ENCODE data around the gene CCDC190.

GRCh38 chr1:162901243-162901642 lies 40.3 kb upstream of the CCDC190 start:
- no peak for TF ChIP-seq CTCF (IDR thresholded peaks at IDR 0.05)
- no peak for TF ChIP-seq POLR2AphosphoS5 (IDR thresholded peaks at IDR 0.05)
- no peak for TF ChIP-seq EP300 (IDR thresholded peaks at IDR 0.05)
- TF ChIP-seq POLR2A (IDR thresholded peaks at IDR 0.05) = no peak

All from stomach (tissue), 4 donors.